ENCODE results near the gene RAD51B.

RAD51B gene

DNA sequence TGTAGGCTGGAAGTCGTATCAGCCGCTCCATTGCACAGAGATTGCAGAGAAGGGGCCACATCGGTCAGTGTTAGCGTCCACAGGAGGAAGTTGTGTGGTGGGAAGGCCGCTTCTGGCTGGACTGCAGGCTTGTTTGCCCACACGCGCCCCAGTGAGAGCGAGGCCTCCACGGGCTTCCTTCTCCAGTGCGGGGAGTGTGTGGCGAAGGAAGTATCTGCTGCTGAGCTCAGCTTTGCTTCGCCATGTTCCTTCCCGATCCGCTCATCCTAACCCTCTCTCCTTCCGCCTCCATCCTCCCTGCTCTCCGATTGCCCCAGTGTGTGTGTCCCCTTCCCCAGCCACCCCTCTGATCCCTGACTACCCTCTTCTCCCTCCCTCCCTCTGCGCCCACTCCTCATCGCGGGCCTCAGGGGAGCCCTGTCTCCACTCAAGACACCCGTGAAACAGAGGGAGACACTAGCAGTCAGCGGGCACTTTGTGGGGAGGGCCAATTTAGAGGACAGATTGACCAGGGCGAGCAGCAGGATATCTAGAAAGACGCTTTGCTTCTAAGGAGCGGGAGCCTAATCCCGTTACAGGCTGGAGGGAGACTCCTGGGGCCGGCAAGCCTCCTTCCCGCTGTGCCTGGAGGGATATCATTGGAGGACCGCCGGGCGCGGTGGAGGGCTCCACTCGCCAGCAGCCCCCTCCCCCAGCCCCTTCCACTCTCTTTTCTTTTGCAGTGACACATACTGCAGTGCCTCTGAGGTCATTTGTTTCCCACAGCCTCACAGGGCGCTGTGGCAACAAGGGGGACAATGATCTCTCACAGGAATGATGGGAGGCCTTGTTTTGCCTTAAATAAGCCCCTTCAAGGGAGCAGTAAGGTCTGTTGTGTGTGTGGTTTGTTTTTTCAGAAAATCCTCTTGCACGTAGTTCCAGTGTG is 544.5 kb downstream of the RAD51B start:
- DNase-seq (ENCODE audit: low read depth in 2 of 2) = no peak

DNA sequence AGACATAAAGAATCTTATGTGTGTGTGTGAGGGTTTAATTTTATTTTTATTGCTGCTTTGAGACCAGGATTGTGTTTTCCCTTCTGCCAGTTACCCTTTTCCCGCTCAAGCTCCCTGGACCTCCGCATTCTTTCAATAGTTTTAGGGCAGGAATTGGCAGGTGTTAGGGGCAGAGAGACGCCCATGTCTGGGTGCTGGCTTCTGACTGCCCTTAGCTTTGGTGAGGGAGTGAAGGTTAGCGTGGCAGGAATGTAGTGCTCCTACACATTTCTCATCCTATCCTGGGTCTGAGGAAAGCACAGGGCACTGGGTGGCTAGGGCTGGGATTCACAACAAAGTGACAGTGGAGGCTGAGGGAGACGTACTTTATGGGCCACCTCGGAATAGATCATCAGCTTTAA is 545.2 kb downstream of the RAD51B start:
- DNase-seq (ENCODE audit: low read depth in 2 of 2) = no peak

DNA sequence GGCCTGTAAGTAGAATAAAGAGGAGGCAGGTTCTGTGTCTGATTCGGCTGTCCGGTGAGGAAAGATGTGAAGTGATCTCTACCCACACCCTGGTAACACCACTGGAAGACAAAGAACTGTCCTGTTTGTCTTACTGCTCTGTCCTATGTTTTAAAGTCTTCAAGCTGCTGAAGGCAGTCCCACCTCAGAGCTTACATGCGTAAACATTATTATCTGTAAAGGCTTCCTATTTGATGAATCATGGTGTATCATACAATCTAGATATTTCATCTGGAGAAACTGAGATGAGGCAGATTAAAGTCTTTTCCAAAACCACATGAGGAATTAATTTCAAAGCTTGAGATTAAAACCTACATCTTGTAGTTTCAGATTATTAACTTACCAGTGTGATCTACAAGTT is 545.6 kb downstream of the RAD51B start:
- no peak for DNase-seq (ENCODE audit: low read depth in 2 of 2)

DNA sequence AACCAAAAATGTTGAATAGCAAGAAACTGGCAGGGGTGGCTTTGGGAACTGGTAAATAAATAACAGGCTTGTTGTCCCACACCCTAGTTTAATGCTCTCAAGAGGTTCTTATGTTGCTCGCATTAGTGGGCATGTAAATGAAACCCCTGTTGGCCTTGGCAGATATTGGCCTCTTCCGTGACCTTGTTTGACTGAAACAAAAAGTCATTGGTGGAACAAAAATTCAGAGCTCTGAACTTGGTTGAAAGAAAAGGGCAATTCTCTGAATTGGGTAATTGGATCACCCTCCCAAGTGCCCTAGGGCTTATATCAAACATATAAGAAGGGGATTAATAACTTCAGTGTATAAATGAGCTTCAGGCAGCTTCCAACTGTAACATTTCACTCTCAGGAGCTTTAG is 547.1 kb downstream of the RAD51B start:
- DNase-seq (ENCODE audit: low read depth in 2 of 2) = no peak

DNA sequence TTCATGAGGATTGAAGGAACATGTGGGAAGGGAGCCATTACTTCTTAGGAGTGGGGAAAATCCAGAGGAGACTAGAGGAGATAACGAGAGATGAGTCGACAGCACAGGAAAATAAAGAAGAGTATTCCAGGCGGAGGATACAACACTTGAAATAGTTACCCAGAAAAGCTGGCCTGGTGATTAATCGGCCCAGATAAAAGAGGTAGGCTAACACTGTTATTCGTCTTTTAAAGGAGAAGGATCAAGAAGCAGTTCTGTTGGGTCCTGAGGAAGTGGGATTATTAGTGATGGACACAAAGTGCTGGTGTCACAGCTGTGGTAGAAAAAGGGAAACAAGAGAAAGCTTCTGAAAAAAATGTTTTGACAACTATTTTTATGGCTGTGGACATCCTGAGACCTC is 548.0 kb downstream of the RAD51B start:
- DNase-seq (ENCODE audit: low read depth in 2 of 2) = no peak

DNA sequence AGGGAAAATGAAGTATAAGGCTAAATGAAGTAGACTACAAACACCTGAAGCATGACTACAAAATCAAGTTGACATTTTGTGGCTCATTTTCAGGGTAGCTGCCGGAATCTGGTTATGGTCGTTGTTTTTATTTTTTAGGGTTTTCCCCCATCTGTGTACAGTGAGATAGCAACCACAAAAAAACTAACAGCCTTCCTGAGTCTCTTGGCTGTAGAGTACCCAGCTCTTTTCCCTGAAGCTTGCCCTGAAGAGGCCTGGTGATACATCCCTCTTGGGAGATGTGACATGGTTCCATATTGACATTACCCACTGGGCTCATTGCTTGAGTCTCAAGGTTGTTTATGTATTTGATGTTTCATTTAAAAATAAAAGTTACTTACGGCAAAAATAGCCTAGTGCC is 549.3 kb downstream of the RAD51B start:
- no peak for DNase-seq (ENCODE audit: low read depth in 2 of 2)

DNA sequence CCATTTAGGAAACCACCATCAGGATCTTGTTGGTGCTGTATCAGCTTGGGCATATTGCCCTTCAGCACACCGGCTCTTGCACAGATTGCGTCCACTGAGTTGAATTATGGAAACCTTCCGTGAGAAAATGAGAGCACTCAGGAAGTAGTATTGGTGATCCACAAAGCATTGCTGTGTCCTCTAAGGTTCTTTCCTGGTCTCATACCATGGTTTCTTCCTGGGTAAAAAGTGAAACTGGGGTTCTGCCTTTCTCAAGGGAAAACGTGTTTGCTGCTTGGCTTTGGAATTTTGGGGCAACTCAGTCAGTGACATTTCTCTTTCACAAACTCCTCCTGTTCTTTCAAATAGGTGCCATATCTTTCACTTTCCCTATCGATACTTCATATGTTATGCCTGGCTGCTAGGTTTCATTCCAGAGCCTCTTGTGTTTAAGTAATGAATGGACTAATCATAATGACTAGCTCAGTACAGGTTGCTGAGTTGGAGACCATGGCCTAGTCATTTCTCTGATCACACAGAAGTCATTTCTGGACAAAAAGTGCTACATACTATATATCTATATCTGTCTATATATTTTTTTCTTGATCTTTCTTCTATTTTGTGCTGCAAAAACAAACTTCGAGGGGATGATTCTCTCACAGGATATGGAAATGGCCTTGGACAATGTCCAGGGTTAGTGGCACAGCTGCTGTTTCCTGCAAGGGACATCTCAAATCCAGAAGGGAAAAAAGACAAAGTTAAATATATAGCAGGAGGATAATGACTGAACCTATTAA is 549.9 kb downstream of the RAD51B start:
- DNase-seq (ENCODE audit: low read depth in 2 of 2) = no peak

DNA sequence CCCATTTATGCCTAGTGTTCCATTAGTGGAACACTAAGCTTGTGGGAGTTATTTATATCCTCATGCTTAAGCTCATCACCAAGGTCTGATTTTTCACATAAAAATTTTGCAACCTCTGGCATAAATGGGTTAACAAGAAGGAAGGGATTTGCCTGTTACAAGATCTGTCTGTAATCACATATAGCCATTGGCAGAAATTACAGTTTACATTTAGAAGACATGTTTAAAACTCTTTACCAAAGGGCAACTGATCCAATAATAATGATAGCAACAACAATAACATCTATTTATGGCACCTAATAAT is 550.4 kb downstream of the RAD51B start:
- DNase-seq (ENCODE audit: low read depth in 2 of 2) = no peak

DNA sequence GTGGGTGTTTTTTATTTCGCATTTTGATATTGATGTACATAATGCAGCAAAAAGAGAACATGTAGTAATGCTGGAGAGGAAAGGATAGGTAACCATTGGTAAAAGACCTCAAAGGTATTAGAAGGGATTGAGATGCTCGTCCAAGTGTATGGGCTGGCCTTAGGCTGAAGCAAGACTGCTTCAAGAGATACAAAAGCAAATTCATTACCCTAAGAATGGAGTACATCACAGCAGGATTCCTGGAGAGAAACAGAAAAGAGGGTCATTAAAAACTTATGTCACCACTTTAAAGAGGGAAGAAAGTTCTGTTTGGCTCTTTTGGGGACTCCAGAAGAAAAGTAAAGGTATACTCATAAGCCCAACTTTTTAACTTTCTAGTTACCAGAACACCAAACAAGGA is 552.8 kb downstream of the RAD51B start:
- DNase-seq (ENCODE audit: low read depth in 2 of 2) = no peak

DNA sequence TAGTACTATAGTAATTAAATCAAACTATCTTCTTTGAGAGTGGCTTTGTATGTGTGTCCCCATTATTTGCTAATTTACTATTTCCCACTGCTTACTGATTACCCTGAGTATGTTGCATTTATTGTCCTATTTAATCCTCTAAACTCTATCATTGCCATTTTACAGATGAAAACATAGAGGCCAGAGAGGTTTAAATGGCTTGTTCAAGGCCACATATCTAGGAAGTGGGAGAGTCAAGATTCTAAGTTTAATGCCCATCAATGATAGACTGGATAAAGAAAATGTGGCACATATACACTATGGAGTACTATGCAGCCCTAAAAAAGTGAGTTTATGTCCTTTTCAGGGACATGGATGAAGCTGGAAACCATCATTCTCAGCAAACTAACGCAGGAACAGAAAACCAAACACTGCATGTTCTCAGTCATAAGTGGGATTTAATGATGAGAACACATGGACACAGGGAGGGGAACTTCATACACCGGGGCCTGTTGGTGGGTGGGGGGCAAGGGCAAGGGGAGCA is 553.6 kb downstream of the RAD51B start:
- DNase-seq (ENCODE audit: low read depth in 2 of 2) = no peak

DNA sequence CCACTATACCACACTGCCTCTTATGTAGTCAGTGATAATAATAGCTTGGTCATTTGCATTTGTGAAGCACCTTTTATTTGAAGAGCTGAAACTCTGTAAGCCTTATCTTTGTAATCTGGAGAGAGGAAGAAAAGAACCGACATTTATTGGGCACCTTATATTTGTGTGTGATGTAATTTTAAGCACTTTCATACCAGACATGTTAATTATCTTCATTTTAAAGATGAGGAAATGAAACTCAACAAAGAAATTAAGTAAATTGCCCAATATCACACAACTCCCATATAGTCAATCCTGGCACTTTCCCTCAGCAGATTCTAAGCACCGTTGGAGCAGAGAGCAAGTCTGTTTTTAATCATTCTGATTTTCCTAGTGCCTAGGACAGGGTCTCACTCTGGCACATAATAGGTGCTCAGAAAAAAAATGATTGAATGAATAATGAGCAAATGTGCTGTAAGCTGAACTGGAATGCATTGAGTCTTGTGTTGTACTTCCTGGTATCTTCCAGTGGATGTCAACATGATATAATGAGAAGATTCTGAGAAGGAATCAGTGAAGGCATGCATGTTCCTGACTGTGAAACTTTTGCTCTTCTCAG is 554.4 kb downstream of the RAD51B start:
- DNase-seq (ENCODE audit: low read depth in 2 of 2) = no peak

DNA sequence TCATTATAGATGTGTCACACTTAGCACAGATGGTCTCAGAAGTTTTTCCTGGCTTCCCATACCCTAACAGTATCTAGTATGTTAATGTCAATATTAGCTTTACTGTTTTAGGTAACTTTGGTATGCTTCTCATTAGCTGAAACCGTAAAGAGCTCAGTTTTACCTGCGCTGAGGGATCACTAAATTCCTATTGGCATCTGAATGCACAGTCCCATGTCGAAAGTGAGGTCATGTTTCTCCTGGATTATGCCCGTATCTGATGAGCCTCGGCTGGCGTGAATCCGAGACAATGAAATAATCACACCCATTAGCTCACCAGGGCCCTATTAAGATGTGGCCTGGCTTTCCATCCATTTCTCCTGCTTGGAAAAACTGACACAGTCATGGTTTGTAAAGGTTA is 555.1 kb downstream of the RAD51B start:
- DNase-seq (ENCODE audit: low read depth in 2 of 2) = no peak

DNA sequence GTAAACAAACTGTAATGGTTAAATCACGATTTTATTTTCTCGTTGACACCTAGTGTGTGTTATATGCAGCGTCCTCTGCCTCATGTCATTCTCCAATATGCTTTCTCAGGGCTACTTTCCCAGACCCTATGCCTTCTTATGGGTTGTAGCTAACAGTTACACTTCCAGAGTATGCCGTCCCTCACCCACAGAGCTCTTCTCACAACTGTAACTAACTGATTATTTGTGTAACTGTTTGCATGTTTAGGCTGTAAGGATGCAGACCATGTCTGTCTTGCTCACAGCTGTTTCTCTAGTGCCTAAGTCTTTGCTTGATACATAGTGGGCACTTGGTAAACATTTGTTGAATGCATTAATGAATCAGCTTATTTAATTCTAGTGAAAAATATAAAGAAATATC is 555.8 kb downstream of the RAD51B start:
- DNase-seq (ENCODE audit: low read depth in 2 of 2) = no peak

DNA sequence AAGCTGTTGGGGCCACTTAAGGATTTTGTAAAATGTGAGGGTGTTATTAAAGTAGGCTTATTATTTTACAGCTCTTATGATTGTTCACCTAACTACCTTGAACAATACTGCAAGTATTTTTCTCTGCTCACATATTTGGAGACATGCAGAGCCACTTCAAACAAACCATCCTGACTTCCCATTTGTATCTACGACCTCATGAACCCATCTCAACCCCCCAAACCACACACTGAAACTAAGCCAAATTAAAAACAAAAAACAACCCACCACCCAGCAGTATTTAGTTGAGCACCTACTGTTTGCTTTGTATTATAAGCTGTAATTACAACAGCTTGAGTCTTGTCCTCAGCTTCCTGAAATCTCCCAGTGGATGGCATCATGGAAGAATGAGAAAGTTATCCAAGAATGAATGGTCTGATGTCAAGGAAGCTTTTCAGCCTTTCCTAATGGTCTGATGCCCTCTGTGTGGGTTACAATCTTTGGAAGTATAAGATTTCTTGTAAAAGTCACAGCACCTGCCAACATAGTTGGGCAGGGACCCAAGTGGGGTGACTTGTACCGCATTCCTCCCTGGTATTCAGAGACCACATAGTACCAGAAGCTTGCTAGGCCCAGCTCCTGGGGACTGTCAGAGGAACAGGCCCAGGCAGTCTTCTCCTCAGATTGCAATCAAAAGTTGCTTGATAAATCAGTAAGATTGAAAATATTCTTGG is 556.6 kb downstream of the RAD51B start:
- no peak for DNase-seq (ENCODE audit: low read depth in 2 of 2)

DNA sequence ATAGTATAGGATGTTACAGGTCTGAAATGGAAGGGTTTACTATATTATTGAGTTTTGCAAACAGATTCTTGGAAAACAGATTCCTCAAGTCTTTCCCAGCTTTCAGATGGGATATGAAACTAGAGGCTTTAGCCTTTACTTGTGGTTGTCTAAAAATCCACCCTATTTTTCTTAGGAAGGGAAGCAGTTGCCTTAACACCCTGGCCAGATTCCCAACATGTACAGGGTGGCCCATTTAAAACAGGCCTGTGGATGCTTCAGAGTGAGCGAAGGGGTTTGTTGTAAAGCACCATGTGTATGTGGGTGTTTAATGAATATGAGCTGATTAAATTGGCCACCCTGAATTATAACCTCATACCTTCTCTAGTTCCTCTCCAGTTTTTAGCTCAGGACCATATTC is 557.4 kb downstream of the RAD51B start:
- no peak for DNase-seq (ENCODE audit: low read depth in 2 of 2)

DNA sequence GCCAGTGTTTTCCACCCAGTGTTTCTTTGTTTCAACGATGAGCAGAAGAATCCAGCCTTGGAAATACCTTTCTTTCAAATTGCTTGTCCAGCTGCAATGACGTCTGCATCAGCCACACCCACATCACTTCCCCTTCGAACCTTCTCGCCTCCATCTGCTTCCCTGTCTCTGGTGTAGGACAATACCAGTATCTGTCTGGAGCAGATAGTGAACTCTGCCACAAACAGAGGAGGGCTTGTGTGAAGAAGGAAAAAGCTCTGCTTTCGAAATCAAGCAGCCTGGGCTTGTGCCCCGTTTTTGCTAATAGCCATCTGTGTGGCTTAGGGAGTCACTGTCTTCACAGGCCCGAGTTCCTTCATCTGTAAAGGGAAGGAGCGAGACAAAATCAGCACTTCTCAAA is 557.9 kb downstream of the RAD51B start:
- DNase-seq (ENCODE audit: low read depth in 2 of 2) = no peak

DNA sequence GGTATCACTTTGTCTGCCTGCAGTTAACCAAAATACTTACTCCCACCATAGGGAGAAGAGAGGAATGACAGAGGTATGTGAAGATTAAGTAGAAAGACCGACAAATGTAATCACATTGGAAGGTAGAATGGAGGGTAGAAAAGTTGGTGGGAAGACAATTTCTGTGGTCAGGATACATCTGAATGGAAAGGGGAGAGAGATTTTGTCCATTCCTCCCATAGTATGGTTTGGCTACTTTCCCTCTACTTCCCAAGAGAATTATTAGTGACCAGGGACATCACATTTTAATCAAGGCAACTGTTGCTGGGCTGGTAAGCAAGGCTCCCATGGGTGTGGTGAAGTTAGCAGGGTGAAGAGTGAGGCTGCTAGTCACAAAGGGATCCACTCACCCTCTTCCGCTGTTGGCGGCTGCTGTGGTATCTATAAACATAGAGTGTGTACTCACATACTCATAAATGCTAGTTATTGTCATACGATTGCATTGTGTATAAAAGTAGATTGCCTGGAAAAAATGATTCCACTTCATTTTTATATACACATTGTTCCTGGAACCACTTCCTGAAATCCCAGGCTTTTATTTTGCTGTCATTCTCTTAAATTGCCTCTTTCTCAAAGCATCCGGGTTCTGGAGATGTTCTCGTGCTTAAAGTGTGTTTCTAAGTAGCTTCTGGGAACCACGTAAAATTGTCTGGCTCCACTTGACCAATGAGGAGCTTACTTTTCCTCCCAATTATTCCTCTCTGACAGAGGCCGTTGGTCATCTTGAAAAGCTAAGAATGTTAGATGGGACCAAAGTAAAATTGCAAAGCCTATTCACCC is 560.1 kb downstream of the RAD51B start:
- DNase-seq (ENCODE audit: low read depth in 2 of 2) = no peak

DNA sequence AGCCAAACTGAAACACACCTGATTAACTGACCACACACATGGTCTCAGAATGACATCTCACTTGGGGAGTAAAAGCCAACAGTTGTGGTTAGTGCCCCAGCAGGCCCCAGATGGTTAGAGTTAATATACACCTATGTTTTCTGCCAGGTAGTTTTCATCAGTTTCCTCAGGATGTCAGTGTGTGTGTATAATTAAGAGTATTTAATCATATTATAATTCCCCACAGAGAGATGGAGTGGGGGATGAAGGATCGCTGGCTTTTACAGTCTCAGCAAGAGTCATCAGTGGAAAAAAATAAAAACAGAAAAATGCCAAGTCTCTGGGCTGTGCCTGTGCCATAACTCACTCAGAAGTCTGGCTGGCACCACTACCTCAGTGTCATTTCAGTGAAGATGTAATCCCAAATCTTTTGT is 560.8 kb downstream of the RAD51B start:
- no peak for DNase-seq (ENCODE audit: low read depth in 2 of 2)

DNA sequence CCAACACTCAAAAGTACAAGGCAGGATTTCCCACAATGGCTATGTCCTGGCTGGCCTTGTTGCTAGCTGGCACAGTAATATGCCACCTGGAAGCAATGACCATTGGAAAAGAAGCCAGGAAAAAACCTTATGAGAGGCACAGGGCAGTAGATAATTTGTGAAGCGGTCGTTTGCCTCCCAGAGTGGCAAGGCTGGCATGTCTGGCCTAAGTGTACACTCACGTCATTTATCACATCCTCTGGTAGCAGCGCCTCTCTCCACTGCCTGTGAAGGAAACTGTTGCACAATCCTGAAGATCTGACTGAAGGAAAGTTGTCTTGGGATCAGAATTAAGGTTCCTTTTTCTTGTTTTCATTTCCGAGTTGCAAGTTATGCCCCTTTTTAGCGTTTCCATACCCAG is 564.8 kb downstream of the RAD51B start:
- no peak for DNase-seq (ENCODE audit: low read depth in 2 of 2)

DNA sequence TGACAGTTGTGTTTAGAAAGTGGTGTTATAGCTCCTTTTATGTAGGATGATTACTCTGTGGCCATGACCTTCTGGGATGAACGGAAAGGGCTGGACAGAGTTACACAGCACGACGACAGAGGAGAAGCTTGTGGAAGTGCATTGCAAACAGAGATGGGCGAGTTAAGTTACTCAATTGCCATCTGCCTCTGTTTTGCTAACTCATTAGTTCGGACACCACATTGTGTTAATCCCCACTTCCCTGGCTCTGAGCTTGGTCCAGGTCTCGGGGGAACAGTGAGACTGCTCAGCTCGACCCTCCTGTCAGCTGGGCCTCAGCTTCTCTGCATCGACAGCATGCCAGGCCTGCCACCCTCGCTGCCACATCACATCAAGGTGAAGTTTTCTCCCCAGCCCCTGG is 565.3 kb downstream of the RAD51B start:
- no peak for DNase-seq (ENCODE audit: low read depth in 2 of 2)

DNA sequence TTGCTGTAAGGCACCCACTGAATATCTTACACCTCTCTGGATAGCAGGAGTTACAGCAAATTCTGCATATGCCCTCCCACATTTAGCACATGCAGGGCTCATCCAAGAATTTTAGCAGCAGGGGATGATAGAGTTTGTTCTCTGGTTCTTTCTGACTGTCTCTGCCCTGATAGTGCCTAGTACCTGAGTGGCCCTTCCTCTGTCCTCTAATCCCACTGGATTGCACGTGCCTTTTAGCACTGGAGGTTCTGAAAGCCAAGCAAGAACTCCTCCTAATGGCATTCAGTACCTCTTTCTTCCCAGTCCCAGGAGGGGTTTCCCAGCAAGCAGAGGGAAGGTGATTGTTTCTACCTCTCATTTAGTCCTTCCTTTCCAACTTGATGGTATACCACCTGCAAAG is 566.9 kb downstream of the RAD51B start:
- DNase-seq (ENCODE audit: low read depth in 2 of 2) = no peak

Data from stimulated activated CD8-positive, alpha-beta memory T cell treated with anti-CD3 and anti-CD28 coated beads, Interleukin-2, amount 100 ng/mL, for 48 hours (primary cell).